HG02678 (cell line): ENCODE measurements around the gene ZNF362.
"Not testable (repeated sequence)": the region's sequence is repeated elsewhere in the genome, so short reads cannot be mapped to it uniquely, and the experiment has no call there.

Experiments
- ATAC-seq: cut with Tn5 transposase; IDR thresholded peaks from one replicate; pipeline ENCODE4 v1.9.1; 2021; ENCODE audit warnings: mild to moderate bottlenecking, moderate library complexity; ENCODE audit not compliant: unreplicated experiment

ZNF362 gene

GRCh38 chr1:33302325-33302724, 46.0 kb downstream of the ZNF362 start:
- ATAC-seq = no peak

GRCh38 chr1:33305016-33305415, 48.7 kb downstream of the ZNF362 start:
- ATAC-seq = no peak

GRCh38 chr1:33305816-33306652, 49.7 kb downstream of the ZNF362 start:
- ATAC-seq = no peak

GRCh38 chr1:33306653-33307493, 50.6 kb downstream of the ZNF362 start:
- ATAC-seq = no peak

- ATAC-seq = no peak
Observed at GRCh38 chr1:33307494-33307864, 51.2 kb downstream of the ZNF362 start.

GRCh38 chr1:33309351-33309750, 53.1 kb downstream of the ZNF362 start:
- ATAC-seq = not testable (repeated sequence)

- ATAC-seq = no peak
Observed at GRCh38 chr1:33310702-33311101, 54.4 kb downstream of the ZNF362 start.

GRCh38 chr1:33311706-33312412, 55.6 kb downstream of the ZNF362 start:
- no peak for ATAC-seq

- ATAC-seq = no peak
Observed at GRCh38 chr1:33312413-33312749, 56.1 kb downstream of the ZNF362 start.

- ATAC-seq = no peak
Observed at GRCh38 chr1:33314416-33314815, 58.1 kb downstream of the ZNF362 start.

GRCh38 chr1:33316601-33317000, 60.3 kb downstream of the ZNF362 start:
- ATAC-seq = no peak

- ATAC-seq = no peak
Observed at GRCh38 chr1:33317354-33317753, 61.1 kb downstream of the ZNF362 start.

GRCh38 chr1:33317946-33318345, 61.7 kb downstream of the ZNF362 start:
- no peak for ATAC-seq

- ATAC-seq = no peak
Observed at GRCh38 chr1:33319186-33319948, 63.1 kb downstream of the ZNF362 start.

GRCh38 chr1:33319949-33320618, 63.8 kb downstream of the ZNF362 start:
- no peak for ATAC-seq

- no peak for ATAC-seq
Observed at GRCh38 chr1:33320619-33321165, 64.4 kb downstream of the ZNF362 start, which contains the start of gene A3GALT2. Gene A3GALT2, minus strand, starts transcription at chr1:33321098. Its CDS starts 0 bp downstream, at chr1:33321098.

- no peak for ATAC-seq
Observed at GRCh38 chr1:33321178-33321577, 64.9 kb downstream of the ZNF362 start.

- no peak for ATAC-seq
Observed at GRCh38 chr1:33322109-33322508, 65.8 kb downstream of the ZNF362 start.

GRCh38 chr1:33322870-33323585, 66.7 kb downstream of the ZNF362 start:
- ATAC-seq = no peak
